ENCODE data around the gene NKAIN2.
"Not testable (repeated sequence)": the region's sequence is repeated elsewhere in the genome, so short reads cannot be mapped to it uniquely, and the experiment has no call there.

The NKAIN2 gene

GRCh38 chr6:124090491-124090890 lies 286.8 kb downstream of the NKAIN2 start:
- DNase-seq (ENCODE audit: low read depth in 2 of 2), result no peak

DNA sequence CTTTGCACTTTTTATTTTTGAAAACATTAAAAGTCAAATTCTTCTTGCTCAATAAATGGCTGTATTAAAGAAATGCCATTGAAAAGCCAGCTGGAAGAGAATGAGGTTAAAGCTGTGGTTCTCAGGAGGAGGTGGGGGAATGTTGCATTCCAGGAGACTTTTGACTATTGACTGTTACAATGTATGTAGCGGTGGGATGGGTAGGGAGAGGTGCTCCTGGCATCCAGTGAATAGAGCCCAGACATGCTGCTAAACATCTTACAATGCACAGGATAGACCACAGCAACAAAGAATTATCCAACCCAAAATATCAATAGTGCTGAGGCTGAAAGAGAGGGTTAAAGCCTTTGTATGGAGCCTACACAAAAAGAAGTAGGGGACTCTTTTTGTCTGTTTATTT lies 295.9 kb downstream of the NKAIN2 start:
- no peak for DNase-seq (ENCODE audit: low read depth in 2 of 2)

GRCh38 chr6:124110514-124110913 lies 306.8 kb downstream of the NKAIN2 start:
- no peak for DNase-seq (ENCODE audit: low read depth in 2 of 2)

DNA sequence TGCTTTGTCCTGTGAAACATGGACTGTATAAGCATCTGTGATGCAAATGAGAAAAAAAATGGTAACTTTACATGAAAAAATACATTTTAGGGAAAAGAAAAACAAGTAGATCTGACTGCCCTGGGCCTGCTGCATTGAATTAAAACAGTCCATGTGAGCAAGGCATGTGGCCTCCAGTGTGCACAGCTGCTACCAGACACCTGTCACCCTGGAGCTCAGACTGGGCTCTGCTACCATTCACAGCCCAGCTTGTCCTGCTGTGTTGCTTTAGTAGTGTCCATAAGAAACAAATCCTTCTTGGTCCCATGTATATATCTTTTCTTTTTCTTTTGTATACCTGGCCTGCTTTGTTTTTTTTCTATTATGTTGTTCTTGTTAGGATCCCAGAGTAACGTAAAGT lies 315.9 kb downstream of the NKAIN2 start:
- no peak for DNase-seq (ENCODE audit: low read depth in 2 of 2)

DNA sequence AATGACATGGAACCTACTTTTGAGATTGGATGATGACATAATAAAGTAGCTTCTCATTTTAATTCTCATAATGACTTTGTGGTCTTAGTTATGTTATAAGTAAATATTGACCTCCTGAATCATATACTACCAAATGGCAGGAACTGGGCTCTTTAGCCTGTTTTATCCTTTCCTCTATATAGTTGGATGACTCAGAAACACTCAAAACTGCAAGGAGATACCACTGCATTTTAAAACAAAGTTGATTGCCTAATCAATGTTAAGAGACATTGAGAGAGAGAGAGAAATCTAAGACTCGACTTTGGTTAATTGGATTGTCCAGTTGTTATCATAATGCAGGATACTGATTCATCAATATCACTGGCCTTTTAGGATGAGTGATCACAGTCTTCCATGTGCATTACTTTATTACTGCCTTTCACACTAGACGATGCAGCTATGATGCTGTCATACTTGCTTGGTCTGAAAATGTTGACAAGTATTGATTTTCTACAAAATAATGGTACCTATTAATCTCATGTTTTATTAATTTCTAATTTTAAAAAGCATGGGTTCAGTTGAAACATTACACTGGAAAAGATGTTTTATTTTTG lies 320.0 kb downstream of the NKAIN2 start:
- DNase-seq (ENCODE audit: low read depth in 2 of 2), result no peak

DNA sequence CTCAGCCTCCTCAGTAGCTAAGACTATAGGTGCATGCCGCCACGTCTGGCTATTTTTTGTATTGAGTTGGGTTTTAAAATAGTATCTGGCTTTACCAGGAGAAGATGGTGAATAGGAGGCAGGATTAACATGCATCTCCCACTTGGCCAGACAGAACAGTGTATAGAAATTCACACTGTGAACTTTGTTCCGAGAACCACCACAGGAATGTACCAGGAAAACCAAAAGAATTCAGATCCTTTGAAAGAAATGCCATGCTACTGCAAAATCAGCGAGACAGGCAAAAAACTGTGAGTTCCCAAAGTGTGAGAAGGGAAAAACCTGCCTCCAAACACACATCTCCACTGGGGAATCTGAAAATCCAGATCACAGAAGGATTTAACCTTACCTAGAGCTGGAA lies 327.6 kb downstream of the NKAIN2 start:
- DNase-seq (ENCODE audit: low read depth in 2 of 2), result no peak

- no peak for DNase-seq (ENCODE audit: low read depth in 2 of 2)
Observed at GRCh38 chr6:124131779-124132178, 328.1 kb downstream of the NKAIN2 start.

DNA sequence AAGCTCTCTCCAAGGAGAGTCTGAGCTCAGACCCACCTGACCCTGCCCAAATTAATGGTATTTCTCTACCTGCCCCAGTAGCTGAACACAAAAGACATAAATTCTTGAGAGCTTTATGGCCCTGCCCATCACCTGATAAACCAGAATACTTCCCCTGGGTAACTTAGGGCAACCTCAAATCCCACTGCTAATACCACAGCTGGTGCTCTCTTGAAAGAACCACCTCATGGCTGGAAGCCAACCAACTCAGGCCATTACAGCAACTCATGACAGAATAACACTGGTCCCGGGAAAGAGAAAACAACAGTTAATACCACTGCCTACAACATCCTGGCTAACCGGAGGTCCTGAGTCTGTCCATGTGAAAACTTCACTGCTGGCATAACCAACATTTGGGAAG lies 328.6 kb downstream of the NKAIN2 start:
- no peak for DNase-seq (ENCODE audit: low read depth in 2 of 2)

- no peak for DNase-seq (ENCODE audit: low read depth in 2 of 2)
Observed at GRCh38 chr6:124142852-124143251, 339.2 kb downstream of the NKAIN2 start.

- DNase-seq (ENCODE audit: low read depth in 2 of 2), result no peak
Observed at GRCh38 chr6:124143435-124143834, 339.8 kb downstream of the NKAIN2 start.

GRCh38 chr6:124147621-124148020 lies 344.0 kb downstream of the NKAIN2 start:
- DNase-seq (ENCODE audit: low read depth in 2 of 2), result no peak

- no peak for DNase-seq (ENCODE audit: low read depth in 2 of 2)
Observed at GRCh38 chr6:124148236-124148957, 344.7 kb downstream of the NKAIN2 start.

- DNase-seq (ENCODE audit: low read depth in 2 of 2), result no peak
Observed at GRCh38 chr6:124149646-124150045, 346.0 kb downstream of the NKAIN2 start.

DNA sequence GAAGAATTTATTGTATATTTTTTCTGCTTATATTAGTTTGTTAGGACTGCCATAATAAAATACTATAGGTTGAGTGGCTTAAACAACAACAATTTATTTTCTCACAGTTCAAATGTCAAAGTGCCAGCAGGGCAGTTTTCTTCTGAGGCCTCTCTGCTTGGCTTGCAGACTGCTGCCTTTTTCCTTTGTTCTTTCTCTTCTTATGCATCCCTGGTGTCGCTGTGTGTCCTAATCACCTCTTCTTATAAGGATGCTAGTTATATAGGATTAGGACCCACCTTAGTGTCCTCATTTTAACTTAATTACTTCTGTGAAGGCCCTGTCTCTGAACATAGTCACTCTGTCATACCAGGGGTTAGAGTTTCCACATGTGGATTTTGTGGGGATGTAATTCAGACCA lies 354.4 kb downstream of the NKAIN2 start:
- no peak for DNase-seq (ENCODE audit: low read depth in 2 of 2)

GRCh38 chr6:124163676-124164075 lies 360.0 kb downstream of the NKAIN2 start:
- no peak for DNase-seq (ENCODE audit: low read depth in 2 of 2)

- no peak for DNase-seq (ENCODE audit: low read depth in 2 of 2)
Observed at GRCh38 chr6:124164343-124164742, 360.7 kb downstream of the NKAIN2 start.

DNA sequence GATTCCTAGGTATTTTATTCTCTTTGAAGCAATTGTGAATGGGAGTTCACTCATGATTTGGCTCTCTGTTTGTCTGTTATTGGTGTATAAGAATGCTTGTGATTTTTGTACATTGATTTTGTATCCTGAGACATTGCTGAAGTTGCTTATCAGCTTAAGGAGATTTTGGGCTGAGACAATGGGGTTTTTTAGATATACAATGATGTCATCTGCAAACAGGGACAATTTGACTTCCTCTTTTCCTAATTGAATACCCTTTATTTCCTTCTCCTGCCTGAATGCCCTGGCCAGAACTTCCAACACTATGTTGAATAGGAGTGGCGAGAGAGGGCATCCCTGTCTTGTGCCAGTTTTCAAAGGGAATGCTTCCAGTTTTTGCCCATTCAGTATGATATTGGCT lies 363.6 kb downstream of the NKAIN2 start:
- DNase-seq (ENCODE audit: low read depth in 2 of 2), result not testable (repeated sequence)

GRCh38 chr6:124190256-124190655 lies 386.6 kb downstream of the NKAIN2 start:
- DNase-seq (ENCODE audit: low read depth in 2 of 2), result no peak

- no peak for DNase-seq (ENCODE audit: low read depth in 2 of 2)
Observed at GRCh38 chr6:124193132-124193531, 389.5 kb downstream of the NKAIN2 start.

GRCh38 chr6:124197148-124197547 lies 393.5 kb downstream of the NKAIN2 start:
- DNase-seq (ENCODE audit: low read depth in 2 of 2), result no peak

GRCh38 chr6:124199286-124199685 lies 395.6 kb downstream of the NKAIN2 start:
- DNase-seq (ENCODE audit: low read depth in 2 of 2), result no peak

GRCh38 chr6:124200661-124201060 lies 397.0 kb downstream of the NKAIN2 start:
- no peak for DNase-seq (ENCODE audit: low read depth in 2 of 2)

DNA sequence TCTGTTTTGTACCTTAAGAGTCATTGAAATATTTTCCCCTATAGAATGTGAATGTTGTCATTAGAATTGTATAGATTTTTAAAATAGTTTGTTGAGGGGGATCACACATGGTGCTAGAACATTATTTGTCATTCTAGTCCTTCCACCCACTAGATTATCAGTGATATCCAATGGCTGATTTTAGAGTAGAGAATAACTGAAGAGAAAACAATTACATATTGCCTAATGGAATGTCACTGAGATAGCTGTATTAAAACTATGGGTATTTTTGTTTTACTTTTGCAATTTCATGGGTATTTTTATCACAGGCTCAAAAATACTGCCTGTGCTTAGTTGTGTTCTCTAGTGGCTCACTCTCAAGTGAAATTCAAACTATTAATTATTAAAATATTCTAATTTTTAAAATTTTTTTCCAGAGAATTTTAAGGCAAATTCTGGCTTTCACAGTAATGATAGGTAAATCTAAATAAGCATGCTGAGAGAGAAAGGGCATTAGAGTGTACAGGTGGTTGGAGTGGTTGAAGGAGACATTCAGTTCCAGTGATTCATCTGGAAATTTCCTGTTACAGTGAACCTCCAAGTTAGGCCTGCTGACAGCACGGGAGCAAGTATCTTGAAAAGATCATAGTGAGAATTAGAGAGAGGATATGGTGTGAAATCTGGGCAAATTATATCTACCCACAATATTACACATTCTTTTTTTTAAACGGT lies 399.6 kb downstream of the NKAIN2 start:
- no peak for DNase-seq (ENCODE audit: low read depth in 2 of 2)

All from stimulated activated CD8-positive, alpha-beta memory T cell treated with anti-CD3 and anti-CD28 coated beads, Interleukin-15, amount 100 ng/mL, for 4 hours (primary cell).